ENCODE data around the gene PCLAF. TPM values are rescaled to one million over a fixed set of nuclear protein-coding genes. Genes with fewer than 3 reads are reported as not detected.
"Not testable (repeated sequence)": the region's sequence is repeated elsewhere in the genome, so short reads cannot be mapped to it uniquely, and the experiment has no call there.

PCLAF gene
- total and polyA plus RNA-seq, 3 experiments from 2014 or later = 84.4 to 90.3 TPM; not detected in 1

DNA sequence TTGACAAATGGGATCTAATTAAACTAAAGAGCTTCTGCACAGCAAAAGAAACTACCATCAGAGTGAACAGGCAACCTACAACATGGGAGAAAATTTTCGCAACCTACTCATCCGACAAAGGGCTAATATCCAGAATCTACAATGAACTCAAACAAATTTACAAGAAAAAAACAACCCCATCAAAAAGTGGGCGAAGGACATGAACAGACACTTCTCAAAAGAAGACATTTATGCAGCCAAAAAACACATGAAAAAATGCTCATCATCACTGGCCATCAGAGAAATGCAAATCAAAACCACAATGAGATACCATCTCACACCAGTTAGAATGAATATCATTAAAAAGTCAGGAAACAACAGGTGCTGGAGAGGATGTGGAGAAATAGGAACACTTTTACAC is 49.6 kb downstream of the PCLAF start:
- DNase-seq; POLR2A ChIA-PET; H3K27me3 Mint-ChIP-seq; H3K27ac Mint-ChIP-seq; H3K27ac ChIP-seq (ENCODE audit: low read depth, low read length); H3K4me3 ChIP-seq (ENCODE audit: low read length); CTCF ChIA-PET; H3K36me3 ChIP-seq (ENCODE audit: insufficient read depth, low read length); H3K4me3 Mint-ChIP-seq; H3K9me3 Mint-ChIP-seq; H3K27me3 ChIP-seq (ENCODE audit: insufficient read depth, low read length, poor library complexity, severe bottlenecking); H3K9me3 ChIP-seq (ENCODE audit: low read length); H3K4me1 ChIP-seq (ENCODE audit: insufficient read depth, low read length); H3K36me3 Mint-ChIP-seq: not testable (repeated sequence)
- peaks cover 22 to 31% (median 30%) of the 10 kb centered on the region in 3 donors for H3K4me1 Mint-ChIP-seq

DNA sequence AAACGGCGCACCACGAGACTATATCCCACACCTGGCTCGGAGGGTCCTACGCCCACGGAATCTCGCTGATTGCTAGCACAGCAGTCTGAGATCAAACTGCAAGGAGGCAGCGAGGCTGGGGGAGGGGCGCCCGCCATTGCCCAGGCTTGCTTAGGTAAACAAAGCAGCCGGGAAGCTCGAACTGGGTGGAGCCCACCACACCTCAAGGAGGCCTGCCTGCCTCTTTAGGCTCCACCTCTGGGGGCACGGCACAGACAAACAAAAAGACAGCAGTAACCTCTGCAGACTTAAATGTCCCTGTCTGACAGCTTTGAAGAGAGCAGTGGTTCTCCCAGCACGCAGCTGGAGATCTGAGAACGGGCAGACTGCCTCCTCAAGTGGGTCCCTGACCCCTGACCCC is 54.3 kb downstream of the PCLAF start:
- CTCF ChIA-PET; DNase-seq; H3K27me3 ChIP-seq (ENCODE audit: insufficient read depth, low read length, poor library complexity, severe bottlenecking); H3K27ac ChIP-seq (ENCODE audit: low read depth, low read length); H3K36me3 Mint-ChIP-seq; POLR2A ChIA-PET; H3K27me3 Mint-ChIP-seq; H3K4me1 ChIP-seq (ENCODE audit: insufficient read depth, low read length); H3K36me3 ChIP-seq (ENCODE audit: insufficient read depth, low read length); H3K9me3 Mint-ChIP-seq; H3K27ac Mint-ChIP-seq; H3K4me3 Mint-ChIP-seq; H3K4me3 ChIP-seq (ENCODE audit: low read length); H3K9me3 ChIP-seq (ENCODE audit: low read length): not testable (repeated sequence)
- peaks cover 0 to 14% (median 10%) of the 10 kb centered on the region in 3 donors for H3K4me1 Mint-ChIP-seq

DNA sequence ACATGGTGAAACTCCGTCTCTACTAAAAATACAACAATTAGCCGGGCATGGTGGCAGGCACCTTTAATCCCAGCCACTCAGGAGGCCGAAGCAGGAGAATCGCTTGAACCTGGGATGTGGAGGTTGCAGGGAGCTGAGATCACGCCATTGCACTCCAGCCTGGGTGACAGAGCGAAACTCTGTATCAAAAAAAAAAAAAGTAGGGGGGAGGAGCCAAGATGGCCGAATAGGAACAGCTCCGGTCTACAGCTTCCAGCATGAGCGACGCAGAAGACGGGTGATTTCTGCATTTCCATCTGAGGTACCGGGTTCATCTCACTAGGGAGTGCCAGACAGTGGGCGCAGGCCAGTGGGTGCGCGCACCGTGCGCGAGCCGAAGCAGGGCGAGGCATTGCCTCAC is 54.8 kb downstream of the PCLAF start:
- DNase-seq; H3K27me3 ChIP-seq (ENCODE audit: insufficient read depth, low read length, poor library complexity, severe bottlenecking); H3K36me3 Mint-ChIP-seq; H3K36me3 ChIP-seq (ENCODE audit: insufficient read depth, low read length); H3K4me3 ChIP-seq (ENCODE audit: low read length); H3K27me3 Mint-ChIP-seq; H3K4me1 ChIP-seq (ENCODE audit: insufficient read depth, low read length); CTCF ChIA-PET; H3K9me3 Mint-ChIP-seq; POLR2A ChIA-PET; H3K27ac Mint-ChIP-seq; H3K9me3 ChIP-seq (ENCODE audit: low read length); H3K27ac ChIP-seq (ENCODE audit: low read depth, low read length): not testable (repeated sequence)
- Mint-ChIP-seq H3K4me3 (peak overlapping the region in 1 of 7 donors; percentile 37), H3K4me1 (peaks cover 0 to 15% (median 10%) of the 10 kb centered on the region in 3 donors)

DNA sequence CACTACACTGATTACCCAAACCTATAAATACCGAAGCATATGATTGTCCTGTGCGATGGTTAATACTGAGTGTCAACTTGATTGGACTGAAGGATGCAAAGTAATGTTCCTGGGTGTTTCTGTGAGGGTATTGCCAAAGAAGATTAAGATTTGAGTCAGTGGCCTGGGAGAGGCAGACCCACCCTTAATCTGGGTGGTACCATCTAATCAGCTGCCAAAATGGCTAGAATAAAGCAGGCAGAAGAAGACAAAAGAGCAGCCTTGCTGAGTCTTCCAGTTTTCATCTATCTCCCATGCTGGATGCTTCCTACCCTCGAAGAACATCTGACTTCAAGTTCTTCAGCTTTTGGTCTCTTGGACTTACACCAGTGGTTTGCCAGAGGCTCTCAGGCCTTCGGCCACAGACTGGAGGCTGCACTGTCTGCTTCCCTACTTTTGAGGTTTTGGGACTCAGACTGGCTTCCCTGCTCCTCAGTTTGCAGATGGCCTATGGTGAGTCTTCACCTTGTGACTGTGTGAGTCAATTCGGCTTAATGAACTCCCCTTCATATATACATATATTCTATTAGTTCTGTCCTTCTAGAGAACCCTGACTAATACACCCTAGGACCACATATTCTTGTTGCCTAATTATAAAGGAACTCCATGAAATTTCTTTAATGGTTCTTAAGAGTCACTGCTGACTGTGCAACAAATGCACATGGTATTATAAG is 56.9 kb downstream of the PCLAF start:
- CTCF ChIA-PET = no interaction called here
- H3K4me3 Mint-ChIP-seq = no peak overlapping the region
- H3K27ac Mint-ChIP-seq = peak overlapping the region in 1 of 8 donors; percentile 55
- H3K27me3 Mint-ChIP-seq = no peaks in the 10 kb centered on the region
- no peak overlapping the region for H3K27ac ChIP-seq (ENCODE audit: low read depth, low read length)
- no peak for DNase-seq
- H3K4me3 ChIP-seq (ENCODE audit: low read length) = no peak overlapping the region
- H3K36me3 Mint-ChIP-seq = no peaks in the 10 kb centered on the region
- H3K36me3 ChIP-seq (ENCODE audit: insufficient read depth, low read length) = no peaks in the 10 kb centered on the region
- H3K9me3 ChIP-seq (ENCODE audit: low read length) = no peaks in the 10 kb centered on the region
- POLR2A ChIA-PET = no interaction called here
- H3K27me3 ChIP-seq (ENCODE audit: insufficient read depth, low read length, poor library complexity, severe bottlenecking) = no peaks in the 10 kb centered on the region
- peaks cover 0 to 15% (median 10%) of the 10 kb centered on the region in 3 donors for H3K4me1 Mint-ChIP-seq
- H3K4me1 ChIP-seq (ENCODE audit: insufficient read depth, low read length) = no peaks in the 10 kb centered on the region
- no peaks in the 10 kb centered on the region for H3K9me3 Mint-ChIP-seq

DNA sequence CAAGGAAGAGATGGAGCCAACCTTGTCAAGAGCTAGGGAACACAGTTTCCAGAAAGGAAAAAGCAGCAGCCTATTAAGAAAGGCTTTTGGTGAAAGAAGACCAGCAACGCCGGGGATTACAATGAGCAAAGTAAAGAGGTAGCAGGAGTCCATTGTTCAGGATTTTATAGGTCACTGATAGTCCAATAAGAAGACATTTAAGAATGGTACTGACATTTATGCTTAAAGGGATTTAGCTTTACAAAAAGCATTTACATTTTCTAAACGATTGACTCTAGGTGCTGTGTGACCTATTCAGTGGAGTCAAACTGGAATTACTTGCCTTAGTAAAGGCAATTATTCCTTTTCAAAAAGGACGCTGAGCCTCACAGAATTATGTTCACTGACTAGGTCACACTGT is 66.0 kb downstream of the PCLAF start:
- no peaks in the 10 kb centered on the region for H3K27me3 Mint-ChIP-seq
- Histone ChIP-seq H3K9me3 (ENCODE audit: low read length) (no peaks in the 10 kb centered on the region), H3K4me3 (ENCODE audit: low read length) (no peak overlapping the region), H3K36me3 (ENCODE audit: insufficient read depth, low read length) (no peaks in the 10 kb centered on the region), H3K27me3 (ENCODE audit: insufficient read depth, low read length, poor library complexity, severe bottlenecking) (no peaks in the 10 kb centered on the region), H3K27ac (ENCODE audit: low read depth, low read length) (no peak overlapping the region), H3K4me1 (ENCODE audit: insufficient read depth, low read length) (no peaks in the 10 kb centered on the region)
- peaks cover 0 to 6% (median 0%) of the 10 kb centered on the region in 3 donors for H3K36me3 Mint-ChIP-seq
- no peak for DNase-seq
- ChIA-PET POLR2A (no interaction called here), CTCF (no interaction called here)
- H3K4me3 Mint-ChIP-seq = no peak overlapping the region
- H3K9me3 Mint-ChIP-seq = no peaks in the 10 kb centered on the region
- peak overlapping the region in 3 of 8 donors; percentile 1 to 67 (median 42) for H3K27ac Mint-ChIP-seq
- H3K4me1 Mint-ChIP-seq = peaks cover 10 to 35% (median 34%) of the 10 kb centered on the region in 3 donors

DNA sequence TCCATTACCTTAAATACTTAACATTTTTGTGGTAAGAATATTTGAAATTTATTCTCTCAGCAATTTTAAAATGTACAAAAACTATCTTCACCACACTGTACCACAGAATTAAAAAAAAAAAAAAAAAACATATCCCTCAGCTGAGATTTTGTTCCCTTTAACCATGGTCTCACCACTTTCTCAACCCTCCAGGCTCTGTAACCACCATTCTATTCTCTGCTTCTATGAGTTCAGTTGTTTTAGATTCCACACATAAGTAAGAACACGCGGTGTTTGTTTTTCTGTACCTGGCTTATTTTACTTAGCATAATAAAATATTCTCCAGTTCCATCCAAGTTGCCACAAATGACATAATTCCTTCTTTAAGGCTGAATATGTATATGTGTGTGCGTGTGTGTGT is 66.8 kb downstream of the PCLAF start:
- Histone ChIP-seq H3K27me3 (ENCODE audit: insufficient read depth, low read length, poor library complexity, severe bottlenecking) (no peaks in the 10 kb centered on the region), H3K36me3 (ENCODE audit: insufficient read depth, low read length) (no peaks in the 10 kb centered on the region), H3K27ac (ENCODE audit: low read depth, low read length) (no peak overlapping the region), H3K9me3 (ENCODE audit: low read length) (no peaks in the 10 kb centered on the region), H3K4me1 (ENCODE audit: insufficient read depth, low read length) (no peaks in the 10 kb centered on the region), H3K4me3 (ENCODE audit: low read length) (no peak overlapping the region)
- H3K4me3 Mint-ChIP-seq = no peak overlapping the region
- ChIA-PET POLR2A (no interaction called here), CTCF (no interaction called here)
- peaks cover 17 to 42% (median 42%) of the 10 kb centered on the region in 3 donors for H3K4me1 Mint-ChIP-seq
- H3K27ac Mint-ChIP-seq = peak overlapping the region in 3 of 8 donors; percentile 22 to 24 (median 22)
- no peak for DNase-seq
- H3K9me3 Mint-ChIP-seq = no peaks in the 10 kb centered on the region
- no peaks in the 10 kb centered on the region for H3K27me3 Mint-ChIP-seq
- peaks cover 0 to 6% (median 0%) of the 10 kb centered on the region in 3 donors for H3K36me3 Mint-ChIP-seq

Other genes with a start within 250 kb of the PCLAF start
- under 1 TPM; 0.40 to 0.61 TPM for gene SNX22, start 229.7 kb downstream of the PCLAF start, total RNA-seq
- 0.90 TPM for gene SNX22, start 229.7 kb downstream of the PCLAF start, polyA plus RNA-seq
- gene PPIB, start 218.4 kb downstream of the PCLAF start, total RNA-seq = 100 to 1,000 TPM; 384 to 385 TPM
- 715 TPM for gene PPIB, start 218.4 kb downstream of the PCLAF start, polyA plus RNA-seq
- gene CSNK1G1, start 25.3 kb downstream of the PCLAF start, total RNA-seq = 10 to 100 TPM; 25.6 to 27.0 TPM
- 15.5 TPM for gene CSNK1G1, start 25.3 kb downstream of the PCLAF start, polyA plus RNA-seq
- 10 to 100 TPM; 25.1 to 26.2 TPM for gene TRIP4, start 6.4 kb upstream of the PCLAF start, total RNA-seq
- 31.9 TPM for gene TRIP4, start 6.4 kb upstream of the PCLAF start, polyA plus RNA-seq
- gene ZNF609, start 79.1 kb upstream of the PCLAF start, total RNA-seq = 10 to 100 TPM; 38.0 to 38.9 TPM
- gene ZNF609, start 79.1 kb upstream of the PCLAF start, polyA plus RNA-seq = 10.7 TPM